Tongue (tissue), 2 donors: ENCODE measurements around the gene AP1G2. TPM values are rescaled to one million over a fixed set of nuclear protein-coding genes. Genes with fewer than 3 reads are reported as not detected.
"Not testable (repeated sequence)": the region's sequence is repeated elsewhere in the genome, so short reads cannot be mapped to it uniquely, and the experiment has no call there.

ENCODE experiments used
- DNase-seq: peaks from one replicate; pipeline ENCODE4 v3.0.0-alpha.2; 2015
- total RNA-seq: library from RNA; depleted of rRNA; stranded (reverse); fragments of >200 nt; gene quantifications from one replicate; pipeline ENCODE4 v1.2.3, GENCODE V29; 2014

Gene AP1G2, protein sequence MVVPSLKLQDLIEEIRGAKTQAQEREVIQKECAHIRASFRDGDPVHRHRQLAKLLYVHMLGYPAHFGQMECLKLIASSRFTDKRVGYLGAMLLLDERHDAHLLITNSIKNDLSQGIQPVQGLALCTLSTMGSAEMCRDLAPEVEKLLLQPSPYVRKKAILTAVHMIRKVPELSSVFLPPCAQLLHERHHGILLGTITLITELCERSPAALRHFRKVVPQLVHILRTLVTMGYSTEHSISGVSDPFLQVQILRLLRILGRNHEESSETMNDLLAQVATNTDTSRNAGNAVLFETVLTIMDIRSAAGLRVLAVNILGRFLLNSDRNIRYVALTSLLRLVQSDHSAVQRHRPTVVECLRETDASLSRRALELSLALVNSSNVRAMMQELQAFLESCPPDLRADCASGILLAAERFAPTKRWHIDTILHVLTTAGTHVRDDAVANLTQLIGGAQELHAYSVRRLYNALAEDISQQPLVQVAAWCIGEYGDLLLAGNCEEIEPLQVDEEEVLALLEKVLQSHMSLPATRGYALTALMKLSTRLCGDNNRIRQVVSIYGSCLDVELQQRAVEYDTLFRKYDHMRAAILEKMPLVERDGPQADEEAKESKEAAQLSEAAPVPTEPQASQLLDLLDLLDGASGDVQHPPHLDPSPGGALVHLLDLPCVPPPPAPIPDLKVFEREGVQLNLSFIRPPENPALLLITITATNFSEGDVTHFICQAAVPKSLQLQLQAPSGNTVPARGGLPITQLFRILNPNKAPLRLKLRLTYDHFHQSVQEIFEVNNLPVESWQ
- 34.3 TPM for total RNA-seq

GRCh38 chr14:23567186-23568020 lies at the start of gene AP1G2:
TSS of gene AP1G2 (minus strand) at chr14:23567791. CDS start at chr14:23567314, 477 bp downstream.
- DNase-seq: peak; percentile 91

DNA sequence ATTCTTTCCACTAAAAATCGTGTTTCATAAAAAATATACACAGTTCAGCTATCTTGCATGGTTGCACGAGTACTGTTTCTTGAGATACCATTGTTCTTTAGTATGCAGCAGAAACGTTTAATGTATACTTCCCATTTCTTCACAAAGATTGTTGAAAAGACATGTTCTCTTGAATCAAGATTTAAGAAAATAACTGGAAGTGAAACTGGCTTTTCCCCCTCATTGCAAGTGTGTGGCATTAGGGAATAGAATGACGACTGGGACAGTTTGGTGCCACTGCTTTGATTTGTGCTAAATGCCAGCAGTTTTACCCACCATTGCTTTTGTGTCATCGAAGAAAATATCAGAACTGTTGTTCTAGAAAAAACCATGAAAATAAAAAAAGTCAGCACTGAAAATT lies 48.3 kb upstream of the AP1G2 start:
- no peak for DNase-seq

- DNase-seq: no peak
Observed at GRCh38 chr14:23614395-23614828, 46.8 kb upstream of the AP1G2 start.

GRCh38 chr14:23613242-23614070 lies 45.9 kb upstream of the AP1G2 start:
- DNase-seq: no peak

DNA sequence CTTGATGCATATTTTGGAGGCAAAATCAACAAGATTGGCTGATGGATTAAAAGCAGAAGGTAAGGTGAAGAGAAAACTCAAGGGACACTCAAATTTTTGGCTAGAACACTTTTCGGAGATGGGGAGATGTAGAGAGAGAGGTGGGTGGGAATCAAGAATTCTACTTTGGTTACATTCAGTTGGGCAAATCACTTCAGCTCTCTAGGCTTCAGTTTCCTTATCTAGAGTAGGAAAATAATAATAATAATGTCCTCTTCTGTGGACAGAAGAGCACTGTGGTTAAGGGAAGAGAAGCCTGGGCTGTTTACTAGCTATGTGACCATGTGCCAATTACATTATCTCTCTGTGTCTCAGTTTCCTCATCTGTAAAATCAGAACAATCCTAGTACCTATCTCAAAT lies 45.2 kb upstream of the AP1G2 start:
- no peak for DNase-seq

DNA sequence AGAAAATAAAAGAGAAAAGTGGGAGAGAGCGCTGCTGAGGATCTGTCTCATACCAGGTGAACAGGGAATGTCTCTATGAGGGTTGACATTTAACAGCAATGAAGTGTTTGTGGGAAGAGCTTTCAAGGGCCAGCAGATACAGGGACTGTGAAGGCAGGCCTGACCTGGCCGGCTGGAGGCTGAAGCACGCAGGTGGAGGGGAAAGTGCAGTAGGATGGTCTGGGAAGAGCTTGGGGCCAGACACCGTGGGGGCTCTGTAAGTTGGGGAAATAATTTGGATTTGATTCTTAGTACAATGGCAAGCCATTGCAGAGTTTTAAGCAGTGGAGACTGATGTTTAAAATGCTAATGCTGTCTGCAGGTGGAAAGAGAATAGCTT lies 44.8 kb upstream of the AP1G2 start:
- DNase-seq: no peak

- no peak for DNase-seq
Observed at GRCh38 chr14:23610815-23611289, 43.3 kb upstream of the AP1G2 start.

DNA sequence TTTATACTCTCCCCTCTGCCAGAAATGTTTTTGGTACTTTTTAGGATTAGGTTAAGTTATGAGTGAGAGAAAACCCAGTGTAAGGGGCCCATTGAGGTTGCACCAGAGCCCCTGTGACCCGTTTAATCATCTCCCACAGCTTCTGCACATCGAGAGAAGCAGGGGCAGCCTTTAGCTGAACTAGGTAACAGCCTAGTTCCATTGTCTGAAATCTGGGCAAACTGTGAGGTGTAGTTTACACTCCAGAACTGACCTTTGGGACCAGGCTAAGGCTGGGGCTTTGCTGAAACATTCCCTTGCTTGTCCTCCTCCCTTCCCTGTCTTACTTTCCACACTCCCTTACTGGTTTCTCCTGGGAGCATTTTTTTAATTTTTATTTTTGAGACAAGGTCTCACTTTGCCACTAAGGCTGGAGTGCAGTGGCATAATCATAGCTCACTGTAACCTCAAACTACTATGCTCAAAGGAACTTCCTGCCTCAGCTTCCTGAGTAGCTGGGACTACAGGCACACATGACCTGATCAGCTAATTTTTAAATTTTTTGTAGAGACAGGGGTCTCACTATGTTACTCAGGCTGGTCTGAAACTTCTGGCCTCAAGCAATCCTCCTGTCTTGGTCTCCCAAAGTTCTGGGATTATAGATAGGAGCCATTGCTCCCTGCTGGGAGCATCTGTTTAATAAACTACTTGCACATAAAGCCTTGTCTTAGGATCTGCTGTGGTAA lies 42.7 kb upstream of the AP1G2 start:
- no peak for DNase-seq

DNA sequence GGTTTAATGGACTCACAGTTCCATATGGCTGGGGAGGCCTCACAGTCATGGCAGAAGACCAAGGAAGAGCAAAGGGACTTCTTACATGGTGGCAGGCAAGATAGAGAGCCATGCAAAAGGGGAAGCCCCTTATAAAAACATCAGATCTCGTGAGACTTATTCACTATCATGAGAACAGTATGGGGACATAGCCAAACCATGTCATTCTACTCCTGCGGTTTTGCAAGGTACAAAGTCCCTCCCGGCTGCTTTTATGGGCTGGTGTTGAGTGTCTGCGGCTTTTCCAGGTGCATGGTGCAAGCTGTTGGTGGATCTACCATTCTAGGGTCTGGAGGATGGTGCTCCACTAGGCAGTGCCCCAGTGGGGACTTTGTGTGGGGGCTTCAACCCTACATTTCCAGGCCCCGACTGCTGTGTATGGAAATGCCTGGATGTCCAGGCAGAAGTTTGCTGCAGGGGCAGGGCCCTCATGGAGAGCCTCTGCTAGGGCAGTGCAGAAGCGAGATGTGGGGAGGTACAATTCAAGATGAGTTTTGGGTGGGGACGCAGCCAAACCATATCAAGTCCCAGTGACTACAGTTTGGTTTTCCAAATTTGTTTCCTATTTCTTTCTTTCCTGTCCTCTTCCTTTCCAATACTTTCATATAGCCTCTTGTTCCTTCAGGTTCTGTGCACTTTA lies 42.0 kb upstream of the AP1G2 start:
- not testable (repeated sequence) for DNase-seq

GRCh38 chr14:23609001-23609400 lies 41.4 kb upstream of the AP1G2 start:
- no peak for DNase-seq

- DNase-seq: no peak
Observed at GRCh38 chr14:23608454-23608853, 40.9 kb upstream of the AP1G2 start.

- DNase-seq: no peak
Observed at GRCh38 chr14:23605931-23606585, 38.5 kb upstream of the AP1G2 start.

GRCh38 chr14:23604675-23605170 lies 37.1 kb upstream of the AP1G2 start:
- DNase-seq: no peak

- no peak for DNase-seq
Observed at GRCh38 chr14:23604148-23604547, 36.6 kb upstream of the AP1G2 start.

- DNase-seq: no peak
Observed at GRCh38 chr14:23603103-23603502, 35.5 kb upstream of the AP1G2 start.

DNA sequence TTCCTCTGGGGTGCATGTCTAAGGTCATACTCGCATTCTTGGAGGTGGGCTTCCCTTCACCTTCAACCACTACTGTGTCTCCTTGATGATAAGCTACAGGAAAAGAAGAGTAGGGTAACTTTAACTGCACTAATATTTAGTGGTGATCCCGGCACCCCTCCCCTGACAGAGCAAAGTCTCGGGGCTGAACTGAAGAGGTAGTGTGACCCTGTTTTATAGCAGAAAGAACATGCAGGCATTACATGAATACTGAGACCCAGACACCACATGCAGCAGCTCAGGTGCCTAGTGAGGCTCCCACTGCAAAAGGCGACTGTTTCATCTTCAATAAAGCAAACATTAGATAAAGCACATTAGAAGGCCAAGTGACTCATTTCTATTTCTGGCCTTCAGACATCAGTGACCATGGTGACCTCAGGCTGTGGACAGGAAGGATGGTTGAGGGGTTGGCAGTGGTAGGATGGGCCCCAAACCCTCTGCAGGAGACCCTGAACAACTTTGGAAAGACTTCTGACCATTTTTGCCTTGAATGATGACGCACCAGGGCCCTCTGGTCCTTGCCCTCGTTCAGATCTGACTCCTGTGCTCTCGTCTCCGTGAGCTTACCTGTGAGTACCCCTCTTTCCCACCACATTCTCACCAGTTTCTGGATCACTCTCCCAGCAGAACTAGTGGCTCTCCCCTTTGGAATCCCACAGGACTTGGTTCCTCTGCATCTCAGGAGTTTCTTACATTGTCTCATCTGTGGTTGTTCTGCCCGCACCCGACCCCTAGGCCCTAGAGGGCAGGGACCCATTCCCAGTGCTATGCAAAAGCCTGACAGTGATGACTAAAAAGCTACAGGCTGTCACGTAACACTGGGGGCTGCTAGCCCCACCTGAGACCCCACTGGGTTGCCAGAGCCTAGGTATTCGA lies 34.8 kb upstream of the AP1G2 start:
- no peak for DNase-seq

GRCh38 chr14:23601845-23602180 lies 34.2 kb upstream of the AP1G2 start:
- DNase-seq: no peak

- no peak for DNase-seq
Observed at GRCh38 chr14:23601424-23601823, 33.8 kb upstream of the AP1G2 start.
